IMR-90 (cell line): Measurements from ENCODE around the gene NCR2. TPM values are rescaled to one million over a fixed set of nuclear protein-coding genes. Genes with fewer than 3 reads are reported as not detected.

Source experiments
- ATAC-seq: fragments of 200-7000 bp; cut with Tn5 transposase; 2 replicates; pipeline ENCODE4 v1.9.1; 2020; ENCODE audit warnings: low read depth, mild to moderate bottlenecking, moderate library complexity
- BruUV-seq: library from RNA; stranded (reverse); fragments of 400-500 nt; replicated peaks from 2 replicates; lab custom pipeline; 2021; lab: Mats Ljungman, UMichigan
- CTCF ChIA-PET: fragments of 300-600 bp; formaldehyde crosslinking; extraction: SDS; loops from one replicate; lab custom pipeline; 2021; ENCODE audit warnings: antibody characterized with exemption; lab: Yijun Ruan, JAX
- POLR2A ChIA-PET: fragments of 300-600 bp; sonication (Branson Sonifier 250); formaldehyde crosslinking; loops from one replicate; lab custom pipeline; 2022; ENCODE audit warnings: antibody characterized with exemption; ENCODE audit not compliant: unreplicated experiment; lab: Charles Lee
- DNase-seq: peaks from one replicate; pipeline ENCODE4 v3.0.0; 2013
- H2AFZ ChIP-seq: replicated peaks from 2 replicates; pipeline ENCODE3; 2013; ENCODE audit warnings: low read length, mild to moderate bottlenecking; ENCODE audit not compliant: poor library complexity
- H2AK5ac ChIP-seq: 2 replicates; pipeline ENCODE4 v1.6.1; 2013; ENCODE audit warnings: low read depth, low read length, inconsistent platforms
- H2AK9ac ChIP-seq: replicated peaks from 2 replicates; pipeline ENCODE3; 2013; ENCODE audit warnings: mild to moderate bottlenecking, low read depth, low read length, moderate library complexity; ENCODE audit not compliant: poor library complexity
- H2BK120ac ChIP-seq: 2 replicates; pipeline ENCODE4 v1.6.1; 2013; ENCODE audit warnings: low read depth, low read length, inconsistent platforms
- H2BK15ac ChIP-seq: 3 replicates; pipeline ENCODE4 v1.6.1; 2013; ENCODE audit warnings: low read depth, low read length, inconsistent platforms
- H2BK20ac ChIP-seq: 2 replicates; pipeline ENCODE4 v1.6.1; 2013; ENCODE audit warnings: low read depth, mild to moderate bottlenecking, inconsistent platforms, low read length, moderate library complexity
- H2BK5ac ChIP-seq: 2 replicates; pipeline ENCODE4 v1.6.1; 2013; ENCODE audit warnings: mild to moderate bottlenecking, low read depth, low read length, inconsistent platforms; ENCODE audit not compliant: poor library complexity, severe bottlenecking
- H3K14ac ChIP-seq: replicated peaks from 2 replicates; pipeline ENCODE4 v1.6.1; 2013; ENCODE audit warnings: low read depth, low read length, inconsistent platforms
- H3K18ac ChIP-seq: 2 replicates; pipeline ENCODE4 v1.6.1; 2013; ENCODE audit warnings: low read depth, low read length, control low read depth
- H3K23ac ChIP-seq: 2 replicates; pipeline ENCODE4 v1.6.1; 2013; ENCODE audit warnings: low read depth, low read length, inconsistent platforms
- H3K27ac ChIP-seq: 2 replicates; pipeline ENCODE4 v1.5.1; 2013; ENCODE audit warnings: mild to moderate bottlenecking, control low read depth, low read length; ENCODE audit not compliant: insufficient read depth
- H3K27me3 ChIP-seq: 2 replicates; pipeline ENCODE4 v1.6.1; 2013; ENCODE audit warnings: low read length; ENCODE audit not compliant: control insufficient read depth, insufficient read depth
- H3K36me3 ChIP-seq: 2 replicates; pipeline ENCODE4 v1.6.1; 2013; ENCODE audit warnings: low read length, mixed read lengths; ENCODE audit not compliant: control insufficient read depth, insufficient read depth
- H3K4ac ChIP-seq: 2 replicates; pipeline ENCODE4 v1.6.1; 2013; ENCODE audit warnings: low read depth, low read length, inconsistent platforms
- H3K4me1 ChIP-seq: 2 replicates; pipeline ENCODE4 v1.6.1; 2013; ENCODE audit warnings: low read length, mixed read lengths; ENCODE audit not compliant: control insufficient read depth, insufficient read depth
- H3K4me2 ChIP-seq: 2 replicates; pipeline ENCODE4 v1.6.1; 2013; ENCODE audit warnings: low read depth, mild to moderate bottlenecking, control low read depth, low read length, moderate library complexity
- H3K4me3 ChIP-seq: 2 replicates; pipeline ENCODE4 v1.5.1; 2013; ENCODE audit warnings: low read depth, mild to moderate bottlenecking, control low read depth, low read length, moderate library complexity; ENCODE audit not compliant: insufficient read depth
- H3K56ac ChIP-seq: 2 replicates; pipeline ENCODE4 v1.6.1; 2013; ENCODE audit warnings: low read length, inconsistent platforms; ENCODE audit not compliant: insufficient read depth; ENCODE audit errors: extremely low read depth
- H3K79me1 ChIP-seq, 2 experiments: 2 replicates each; pipeline ENCODE4 v1.6.1; 2013; ENCODE audit warnings: low read length in 2 of 2, inconsistent platforms in 1 of 2, low read depth in 1 of 2
- H3K9ac ChIP-seq: 2 replicates; pipeline ENCODE4 v1.6.1; 2013; ENCODE audit warnings: low read depth, low read length, control low read depth
- H3K9me1 ChIP-seq: 2 replicates; pipeline ENCODE4 v1.6.1; 2013; ENCODE audit warnings: low read length, inconsistent platforms; ENCODE audit not compliant: insufficient read depth
- H3K9me3 ChIP-seq: 2 replicates; pipeline ENCODE4 v1.6.1; 2013; ENCODE audit warnings: low read length; ENCODE audit not compliant: control insufficient read depth, insufficient read depth
- H4K20me1 ChIP-seq: 2 replicates; pipeline ENCODE4 v1.6.1; 2013; ENCODE audit warnings: low read length, inconsistent platforms; ENCODE audit not compliant: insufficient read depth
- H4K5ac ChIP-seq: 2 replicates; pipeline ENCODE4 v1.6.1; 2013; ENCODE audit warnings: mild to moderate bottlenecking, low read depth, low read length, control low read depth
- H4K8ac ChIP-seq, 2 experiments: 2 replicates each; pipeline ENCODE4 v1.6.1; 2013; ENCODE audit warnings: low read depth in 2 of 2, low read length in 2 of 2, control low read depth in 1 of 2, inconsistent platforms in 1 of 2
- H4K91ac ChIP-seq: 2 replicates; pipeline ENCODE4 v1.6.1; 2013; ENCODE audit warnings: low read depth, low read length, inconsistent platforms; ENCODE audit not compliant: insufficient read depth
- CEBPB ChIP-seq: IDR thresholded peaks from 2 replicates; pipeline ENCODE4 v1.6.1; 2012; ENCODE audit warnings: low read depth, low read length, improper control_type of control experiment
- FOS ChIP-seq: fragments of 150-350 bp; IDR thresholded peaks from 2 replicates; pipeline ENCODE4 v1.6.1; 2016; ENCODE audit warnings: low read depth, low read length
- NFE2L2 ChIP-seq: fragments of 150-350 bp; IDR thresholded peaks from 2 replicates; pipeline ENCODE4 v1.6.1; 2016; ENCODE audit warnings: low read depth, mild to moderate bottlenecking, low read length
- RAD21 ChIP-seq: IDR thresholded peaks from 2 replicates; pipeline ENCODE4 v1.6.1; 2012; ENCODE audit warnings: low read length, improper control_type of control experiment
- SMC3 ChIP-seq: fragments of 150-350 bp; IDR thresholded peaks from 2 replicates; pipeline ENCODE4 v1.6.1; 2016; ENCODE audit warnings: low read depth, mild to moderate bottlenecking, antibody characterized with exemption, low read length, moderate library complexity
- USF2 ChIP-seq: fragments of 150-350 bp; IDR thresholded peaks from 2 replicates; pipeline ENCODE4 v1.6.1; 2017; ENCODE audit warnings: mild to moderate bottlenecking, antibody characterized with exemption, low read length, low read depth
- WGBS, 2 experiments: methylation state at CpG; one replicate each; pipeline versions ENCODE4 v1.1.5 to v1.1.7; 2013; ENCODE audit warnings: missing lambda C conversion rate in 2 of 2; ENCODE audit not compliant: insufficient read length in 1 of 2; ENCODE audit errors: extremely low coverage in 2 of 2; 5-methylcytosine and 5-hydroxymethylcytosine counted together
- dilution Hi-C: fragments of 300-500 bp; cut with HindIII; formaldehyde crosslinking; loops from one replicate; pipeline ENCODE4 v1.14.3; 2018; ENCODE audit warnings: low sequenced_read_pairs; ENCODE audit not compliant: unreplicated experiment
- in situ Hi-C: fragments of 300-500 bp; cut with MboI; formaldehyde crosslinking; loops from 3 replicates; pipeline ENCODE4 v1.14.3; 2019; ENCODE audit warnings: low sequenced_read_pairs, inconsistent platforms, mixed read lengths
- intact Hi-C: fragments of 100-400 bp; cut with micrococcal nuclease; formaldehyde crosslinking; loops from 2 replicates; pipeline ENCODE4 v1.10.0; 2022
- polyA plus RNA-seq, 3 experiments: library from polyadenylated mRNA; depleted of rRNA; stranded (reverse); fragments of >200 nt; gene quantifications; 2 replicates each; pipeline ENCODE4 v1.2.3, GENCODE V29; 2012; ENCODE audit warnings: low replicate concordance in 1 of 3
- total RNA-seq: library from RNA; depleted of rRNA; stranded (reverse); fragments of >200 nt; gene quantifications from 2 replicates; pipeline ENCODE4 v1.2.3, GENCODE V29; 2012
- TF ChIP-seq, protein P1 (sequence below): fragments of 150-350 bp; IDR thresholded peaks from 2 replicates; pipeline ENCODE4 v1.6.1; 2016; ENCODE audit warnings: low read depth, mild to moderate bottlenecking, low read length, moderate library complexity, borderline replicate concordance
- TF ChIP-seq, protein P2 (sequence below): conservative IDR thresholded peaks from 2 replicates; pipeline ENCODE4 v1.5.1; 2012; ENCODE audit warnings: mild to moderate bottlenecking, low read depth, low read length, improper control_type of control experiment

Gene NCR2
- total and polyA plus RNA-seq, 2 of the 4 experiments (the other 2 are of a cell fraction), result not detected

DNA sequence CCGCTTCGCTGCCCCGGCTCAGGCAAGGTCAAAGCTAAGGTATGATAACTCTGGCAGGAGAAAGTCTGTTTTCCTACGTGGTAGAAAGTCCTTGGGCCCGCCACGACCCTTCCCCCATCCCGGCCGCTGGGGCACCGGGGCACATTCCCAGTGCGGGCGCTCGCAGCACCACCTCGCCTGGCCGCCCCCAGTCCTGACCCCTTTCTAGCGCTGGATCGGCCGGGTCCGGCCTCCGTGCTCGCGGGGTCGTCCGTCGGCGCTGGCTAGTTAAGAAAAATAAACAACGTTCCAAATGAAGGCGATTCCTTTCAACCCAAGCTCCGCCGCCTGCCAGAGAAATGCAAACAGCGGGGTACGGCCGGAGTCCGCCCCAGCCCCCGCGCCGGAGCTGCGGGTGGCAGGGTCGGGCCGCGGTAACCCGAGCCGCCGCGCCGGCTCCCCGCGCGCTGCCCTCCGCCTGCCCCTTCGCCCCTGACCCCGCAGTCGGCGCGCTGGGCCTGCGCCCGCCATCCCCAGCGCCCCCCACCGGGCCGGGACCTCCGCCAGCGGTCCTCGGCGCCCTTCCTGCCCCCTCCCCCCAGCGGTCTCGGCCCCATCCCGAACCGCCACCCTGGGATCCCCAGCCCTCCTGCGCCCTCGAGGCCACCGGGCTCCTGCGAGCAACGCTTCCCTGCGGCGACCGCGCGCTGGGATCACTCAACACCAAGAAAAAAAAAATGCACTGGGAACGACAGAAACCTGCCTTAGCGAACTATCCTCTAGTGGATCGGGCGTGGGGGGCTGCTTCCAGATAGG, 37.6 kb downstream of the NCR2 start:
- Histone ChIP-seq H3K9me1 (no peaks in the 10 kb centered on the region), H3K56ac (no peak overlapping the region), H3K4ac (no peak overlapping the region), H2BK5ac (no peak overlapping the region), H3K4me1 (peaks cover 2% of the 10 kb centered on the region; the same call in 1 of the 2 replicates), H4K20me1 (no peaks in the 10 kb centered on the region), H4K91ac (no peak overlapping the region), H3K27me3 (peaks cover 72% of the 10 kb centered on the region), H2AK5ac (no peak overlapping the region), H3K4me3 (no peak overlapping the region), H2BK20ac (no peak overlapping the region), H3K18ac (no peak overlapping the region), H2BK120ac (no peak overlapping the region), H2AK9ac (no peak overlapping the region), H3K9ac (no peak overlapping the region), H3K9me3 (no peaks in the 10 kb centered on the region; the same call in 1 of the 2 replicates), H3K79me1 (no peaks in the 10 kb centered on the region), H3K23ac (no peak overlapping the region), H4K5ac (no peak overlapping the region), H3K36me3 (no peaks in the 10 kb centered on the region), H4K8ac (no peak overlapping the region), H2AFZ (no peak overlapping the region), H3K27ac (no peak overlapping the region), H2BK15ac (no peak overlapping the region), H3K14ac (no peak overlapping the region), H3K4me2 (no peak overlapping the region; the same call in 1 of the 2 replicates)
- ATAC-seq (no peak), DNase-seq (no peak)
- BruUV-seq, result no TSS peak
- intact Hi-C loops (no loop called here), in situ Hi-C loops (loop anchor here (5.0 kb wide), 1 partner anchor 219 kb away; no protein-coding TSS in a partner anchor), dilution Hi-C loops (no loop called here)
- TF ChIP-seq SMC3 (no peak), CEBPB (no peak), RAD21 (no peak), FOS (no peak), USF2 (no peak), NFE2L2 (no peak)
- TF ChIP-seq, protein P1, sequence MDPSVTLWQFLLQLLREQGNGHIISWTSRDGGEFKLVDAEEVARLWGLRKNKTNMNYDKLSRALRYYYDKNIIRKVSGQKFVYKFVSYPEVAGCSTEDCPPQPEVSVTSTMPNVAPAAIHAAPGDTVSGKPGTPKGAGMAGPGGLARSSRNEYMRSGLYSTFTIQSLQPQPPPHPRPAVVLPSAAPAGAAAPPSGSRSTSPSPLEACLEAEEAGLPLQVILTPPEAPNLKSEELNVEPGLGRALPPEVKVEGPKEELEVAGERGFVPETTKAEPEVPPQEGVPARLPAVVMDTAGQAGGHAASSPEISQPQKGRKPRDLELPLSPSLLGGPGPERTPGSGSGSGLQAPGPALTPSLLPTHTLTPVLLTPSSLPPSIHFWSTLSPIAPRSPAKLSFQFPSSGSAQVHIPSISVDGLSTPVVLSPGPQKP, result no peak
- TF ChIP-seq, protein P2, sequence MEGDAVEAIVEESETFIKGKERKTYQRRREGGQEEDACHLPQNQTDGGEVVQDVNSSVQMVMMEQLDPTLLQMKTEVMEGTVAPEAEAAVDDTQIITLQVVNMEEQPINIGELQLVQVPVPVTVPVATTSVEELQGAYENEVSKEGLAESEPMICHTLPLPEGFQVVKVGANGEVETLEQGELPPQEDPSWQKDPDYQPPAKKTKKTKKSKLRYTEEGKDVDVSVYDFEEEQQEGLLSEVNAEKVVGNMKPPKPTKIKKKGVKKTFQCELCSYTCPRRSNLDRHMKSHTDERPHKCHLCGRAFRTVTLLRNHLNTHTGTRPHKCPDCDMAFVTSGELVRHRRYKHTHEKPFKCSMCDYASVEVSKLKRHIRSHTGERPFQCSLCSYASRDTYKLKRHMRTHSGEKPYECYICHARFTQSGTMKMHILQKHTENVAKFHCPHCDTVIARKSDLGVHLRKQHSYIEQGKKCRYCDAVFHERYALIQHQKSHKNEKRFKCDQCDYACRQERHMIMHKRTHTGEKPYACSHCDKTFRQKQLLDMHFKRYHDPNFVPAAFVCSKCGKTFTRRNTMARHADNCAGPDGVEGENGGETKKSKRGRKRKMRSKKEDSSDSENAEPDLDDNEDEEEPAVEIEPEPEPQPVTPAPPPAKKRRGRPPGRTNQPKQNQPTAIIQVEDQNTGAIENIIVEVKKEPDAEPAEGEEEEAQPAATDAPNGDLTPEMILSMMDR, result no peak
- ChIA-PET POLR2A (no interaction called here), CTCF (interaction anchor here (0.9 kb wide), 1 partner anchor 22 kb away, joined by 4 read pairs; no protein-coding TSS in a partner anchor)
- WGBS, 2 experiments, result 4% methylated on average over 32 of the region's 81 CpGs; no CpG with 5 or more reads in 1 of the 2 experiments
